Spleen (tissue), 11 donors: ENCODE results near the gene XRCC3. TPM values are rescaled to one million over a fixed set of nuclear protein-coding genes. Genes with fewer than 3 reads are reported as not detected.

Source experiments
- DNase-seq: peaks from one replicate; pipeline ENCODE4 v3.0.0-alpha.2; 2020
- H3K27ac ChIP-seq, 8 donors: fragments of 200-600 bp; sonication (generic) in 7 of 8; 1 replicate in 4 of 8; 2 replicates in 4 of 8; pipeline versions ENCODE4 v1.5.0 to v1.8.0; 2016 to 2021; ENCODE audit warnings: inconsistent platforms in 4 of 8, mild to moderate bottlenecking in 4 of 8, moderate library complexity in 1 of 8
- H3K27me3 ChIP-seq, 7 donors: fragments of 200-600 bp; sonication (generic) in 6 of 7; replicated peaks in 1 of 7; 1 replicate in 4 of 7; 2 replicates in 3 of 7; pipeline versions ENCODE4 v1.5.0 to v1.8.0; 2016 to 2021; ENCODE audit warnings: inconsistent platforms in 3 of 7, mild to moderate bottlenecking in 1 of 7
- H3K36me3 ChIP-seq, 6 donors: fragments of 200-600 bp; sonication (generic) in 5 of 6; 1 replicate in 4 of 6; 2 replicates in 2 of 6; pipeline versions ENCODE4 v1.5.0 to v1.8.0; 2016 to 2021; ENCODE audit warnings: inconsistent platforms in 2 of 6
- H3K4me1 ChIP-seq, 6 donors: fragments of 200-600 bp; sonication (generic) in 5 of 6; 1 replicate in 3 of 6; 2 replicates in 3 of 6; pipeline versions ENCODE4 v1.5.0 to v1.8.0; 2016 to 2021; ENCODE audit warnings: inconsistent platforms in 3 of 6
- H3K4me3 ChIP-seq, 8 donors: fragments of 200-600 bp; sonication (generic) in 7 of 8; 1 replicate in 4 of 8; 2 replicates in 4 of 8; pipeline versions ENCODE4 v1.5.0 to v1.8.0; 2016 to 2021; ENCODE audit warnings: inconsistent platforms in 4 of 8, mild to moderate bottlenecking in 4 of 8, moderate library complexity in 2 of 8
- H3K9me3 ChIP-seq, 8 donors: fragments of 200-600 bp; sonication (generic) in 7 of 8; 1 replicate in 4 of 8; 2 replicates in 4 of 8; pipeline versions ENCODE4 v1.5.0 to v1.8.0; 2016 to 2021; ENCODE audit warnings: inconsistent platforms in 4 of 8
- POLR2A ChIP-seq, 3 donors: fragments of 450-650 bp; IDR thresholded peaks; one replicate each; pipeline ENCODE4 v1.5.1; 2017; ENCODE audit warnings: antibody characterized with exemption in 3 of 3, mild to moderate bottlenecking in 1 of 3
- POLR2AphosphoS5 ChIP-seq, 3 donors: sonication (generic); formaldehyde crosslinking; IDR thresholded peaks; one replicate each; pipeline ENCODE4 v1.5.1; 2017; ENCODE audit warnings: antibody characterized with exemption in 3 of 3
- WGBS, 5 donors: extraction: QIAGEN DNeasy Blood & Tissue Kit in 3 of 5; methylation state at CpG; one replicate each; pipeline versions ENCODE4 v1.1.5 to v1.1.7; 2013 to 2018; 5-methylcytosine and 5-hydroxymethylcytosine counted together
- intact Hi-C: fragments of 100-400 bp; cut with DNase I; formaldehyde crosslinking; loops from one replicate; pipeline ENCODE4 v1.15.0; 2023; ENCODE audit warnings: low total_unique reads
- polyA plus RNA-seq, 3 donors: library from polyadenylated mRNA; stranded (reverse); fragments of 200-250 nt; gene quantifications; one replicate each; pipeline ENCODE4 v1.2.1, GENCODE V29; 2013
- total RNA-seq, 7 donors: library from RNA; depleted of rRNA in 3 of 7; stranded (reverse); fragments of >200 nt in 3 of 7; fragmentation: NEBNext Ultra II Directional in 4 of 7; extraction: Animal tissue kit (Norgen Biotek cat#: 25700) in 4 of 7; gene quantifications; one replicate each; pipeline versions ENCODE4 v1.1.0 to v1.2.1, GENCODE V29; 2016 to 2021
- TF ChIP-seq, protein P1 (sequence below), 11 experiments: fragments of 200-600 bp in 7 of 11; fragments of 450-650 bp in 4 of 11; sonication (generic) in 4 of 11; IDR thresholded peaks in 8 of 11; conservative IDR thresholded peaks in 3 of 11; 1 replicate in 7 of 11; 2 replicates in 4 of 11; pipeline versions ENCODE4 v1.4.0 to v1.8.0; 2016 to 2021; ENCODE audit warnings: antibody characterized with exemption in 11 of 11, inconsistent platforms in 4 of 11, mild to moderate bottlenecking in 1 of 11
- donor health status: healthy with polysubstance abuse.
- donor health status: DM: no; HTN: no; CAD: no; lungs with moderate emphysema.
- donor health status: DM: no; HTN: no; CAD: no.
- donor health status: Bipolar disorder and iron deficiency.
- donor health status: healthy.
- donor health status: DM: no; HTN: no; CAD: no.
- donor health status: DM: yes; HTN: yes; CAD: no.

XRCC3 gene
- total and polyA plus RNA-seq, 10 donors = 5.9 to 20.4 (median 14.3) TPM

GRCh38 chr14:103709814-103710213 is 5.4 kb downstream of the XRCC3 start:
- TF ChIP-seq, protein P1, sequence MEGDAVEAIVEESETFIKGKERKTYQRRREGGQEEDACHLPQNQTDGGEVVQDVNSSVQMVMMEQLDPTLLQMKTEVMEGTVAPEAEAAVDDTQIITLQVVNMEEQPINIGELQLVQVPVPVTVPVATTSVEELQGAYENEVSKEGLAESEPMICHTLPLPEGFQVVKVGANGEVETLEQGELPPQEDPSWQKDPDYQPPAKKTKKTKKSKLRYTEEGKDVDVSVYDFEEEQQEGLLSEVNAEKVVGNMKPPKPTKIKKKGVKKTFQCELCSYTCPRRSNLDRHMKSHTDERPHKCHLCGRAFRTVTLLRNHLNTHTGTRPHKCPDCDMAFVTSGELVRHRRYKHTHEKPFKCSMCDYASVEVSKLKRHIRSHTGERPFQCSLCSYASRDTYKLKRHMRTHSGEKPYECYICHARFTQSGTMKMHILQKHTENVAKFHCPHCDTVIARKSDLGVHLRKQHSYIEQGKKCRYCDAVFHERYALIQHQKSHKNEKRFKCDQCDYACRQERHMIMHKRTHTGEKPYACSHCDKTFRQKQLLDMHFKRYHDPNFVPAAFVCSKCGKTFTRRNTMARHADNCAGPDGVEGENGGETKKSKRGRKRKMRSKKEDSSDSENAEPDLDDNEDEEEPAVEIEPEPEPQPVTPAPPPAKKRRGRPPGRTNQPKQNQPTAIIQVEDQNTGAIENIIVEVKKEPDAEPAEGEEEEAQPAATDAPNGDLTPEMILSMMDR (IDR thresholded peaks at IDR 0.05 in 8 of 11, conservative IDR thresholded peaks at IDR 0.05 in 3 of 11) = no peak
- TF ChIP-seq POLR2AphosphoS5 (IDR thresholded peaks at IDR 0.05) (peak; percentile 45 to 66 (median 64)), POLR2A (IDR thresholded peaks at IDR 0.05) (no peak)
- 83 to 87% (median 85%) methylated on average over 15 of the region's 15 CpGs for WGBS, 5 donors
- no peaks in the 10 kb centered on the region for H3K9me3 ChIP-seq
- no peak overlapping the region for H3K4me3 ChIP-seq
- H3K4me1 ChIP-seq = peaks cover 26 to 100% (median 78%) of the 10 kb centered on the region in 6 donors
- intact Hi-C loops = no loop called here
- H3K27ac ChIP-seq = peak overlapping the region in 5 of 8 donors; percentile 2 to 88 (median 29)
- H3K27me3 ChIP-seq = no peaks in the 10 kb centered on the region
- H3K36me3 ChIP-seq = peaks cover 0 to 56% (median 19%) of the 10 kb centered on the region in 6 donors
- DNase-seq = no peak

GRCh38 chr14:103708750-103709187 is 6.5 kb downstream of the XRCC3 start:
- TF ChIP-seq POLR2AphosphoS5 (IDR thresholded peaks at IDR 0.05) = peak in 2 of 3 donors; percentile 56 to 71
- TF ChIP-seq, protein P1 (IDR thresholded peaks at IDR 0.05 in 8 of 11, conservative IDR thresholded peaks at IDR 0.05 in 3 of 11) = no peak
- peaks cover 0 to 66% (median 19%) of the 10 kb centered on the region in 6 donors for H3K36me3 ChIP-seq
- DNase-seq = no peak
- no peak overlapping the region for H3K4me3 ChIP-seq
- intact Hi-C loops = no loop called here
- no peaks in the 10 kb centered on the region for H3K9me3 ChIP-seq
- peak overlapping the region in 3 of 8 donors; percentile 4 to 88 (median 6) for H3K27ac ChIP-seq
- 74 to 91% (median 87%) methylated on average over 16 to 18 of the region's 18 CpGs for whole genome bisulfite sequencing, 5 donors
- H3K4me1 ChIP-seq = peaks cover 19 to 100% (median 76%) of the 10 kb centered on the region in 6 donors
- H3K27me3 ChIP-seq = no peaks in the 10 kb centered on the region

GRCh38 chr14:103707329-103708263 is 7.7 kb downstream of the XRCC3 start:
- no peaks in the 10 kb centered on the region for H3K27me3 ChIP-seq
- peaks cover 0 to 78% (median 30%) of the 10 kb centered on the region in 6 donors for H3K36me3 ChIP-seq
- H3K4me3 ChIP-seq = no peak overlapping the region
- TF ChIP-seq, protein P1 (IDR thresholded peaks at IDR 0.05 in 8 of 11, conservative IDR thresholded peaks at IDR 0.05 in 3 of 11) = no peak
- TF ChIP-seq POLR2AphosphoS5 (IDR thresholded peaks at IDR 0.05) = peak; percentile 30 to 71 (median 31)
- 90 to 93% (median 92%) methylated on average over 11 to 29 of the region's 29 CpGs for WGBS, 5 donors
- intact Hi-C loops = no loop called here
- H3K9me3 ChIP-seq = no peaks in the 10 kb centered on the region
- peak overlapping the region in 2 of 8 donors; percentile 4 to 6 for H3K27ac ChIP-seq
- no peak for DNase-seq
- peaks cover 14 to 100% (median 75%) of the 10 kb centered on the region in 6 donors for H3K4me1 ChIP-seq
